A673 (cell line): ENCODE results near the gene HPS1.

ENCODE experiments used
- CTCF ChIP-seq: fragments of 300-800, 200-600 bp; sonication (generic); conservative IDR thresholded peaks from 2 replicates; pipeline ENCODE4 v1.5.1; 2017; ENCODE audit warnings: low read depth, mild to moderate bottlenecking, antibody characterized with exemption, low read length, moderate library complexity, mixed read lengths
- EZH2 ChIP-seq: fragments of 200-600 bp; sonication (generic); IDR thresholded peaks from 2 replicates; pipeline ENCODE4 v1.6.1; 2017; ENCODE audit warnings: borderline replicate concordance, low read depth, mild to moderate bottlenecking, mixed read lengths, antibody characterized with exemption, low read length; ENCODE audit not compliant: poor library complexity, severe bottlenecking

DNA sequence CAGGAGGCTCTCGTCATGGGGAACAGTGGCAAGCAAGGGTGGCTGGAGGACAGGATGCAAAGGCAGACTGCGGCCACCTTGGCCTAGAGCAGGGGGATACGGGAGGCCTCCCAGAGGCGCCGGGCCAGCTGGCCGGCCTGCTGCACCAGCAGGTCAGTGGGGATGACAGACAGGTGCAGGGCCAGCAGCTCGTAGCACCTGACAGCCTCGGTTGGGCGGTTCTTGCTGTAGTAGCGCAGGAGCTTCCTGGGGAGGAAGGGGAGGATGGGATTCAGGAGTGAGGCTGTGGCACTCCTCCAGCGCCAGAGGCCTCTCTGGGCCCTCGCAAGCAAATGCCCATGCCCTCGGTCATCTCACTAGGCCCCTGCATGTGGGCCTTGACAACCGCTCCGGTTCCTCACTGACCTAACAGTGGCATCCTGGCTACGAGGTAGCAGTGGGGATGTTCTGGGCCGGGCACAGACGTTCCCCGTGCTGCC, 29.2 kb downstream of the HPS1 start:
- TF ChIP-seq EZH2 (no peak), CTCF (no peak)
